Fibroblast of mammary gland (primary cell): ENCODE data around the gene RNASE4.

Source experiments
- DNase-seq: peaks from one replicate; pipeline ENCODE4 v3.0.0-alpha.2; 2010; ENCODE audit warnings: low read depth
- H3K4me3 ChIP-seq: 2 replicates; pipeline ENCODE4 v1.5.1; 2011; ENCODE audit warnings: low read depth, mild to moderate bottlenecking, low read length, moderate library complexity; ENCODE audit not compliant: control insufficient read depth
- TF ChIP-seq, protein P1 (sequence below): conservative IDR thresholded peaks from 2 replicates; pipeline ENCODE4 v1.5.1; 2011; ENCODE audit warnings: low read depth, low read length, inconsistent platforms; ENCODE audit not compliant: control insufficient read depth, insufficient read depth

The RNASE4 gene

DNA sequence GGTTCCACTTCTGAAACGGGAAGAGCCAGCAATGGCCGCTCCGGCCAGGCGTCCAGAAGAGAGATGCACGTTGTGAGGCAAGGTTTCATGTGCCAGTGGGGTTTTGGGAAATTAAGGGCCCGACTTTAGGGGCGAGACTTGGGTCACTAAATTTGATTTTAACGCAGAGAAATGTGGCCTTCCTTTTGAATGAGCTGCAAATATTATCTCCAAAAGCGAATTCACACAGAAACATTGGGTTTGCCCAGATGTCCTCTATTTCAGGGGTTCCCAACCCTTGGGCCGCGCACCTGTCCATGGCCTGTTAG, 2.3 kb upstream of the RNASE4 start:
- peak overlapping the region; percentile 88 for H3K4me3 ChIP-seq
- TF ChIP-seq, protein P1, sequence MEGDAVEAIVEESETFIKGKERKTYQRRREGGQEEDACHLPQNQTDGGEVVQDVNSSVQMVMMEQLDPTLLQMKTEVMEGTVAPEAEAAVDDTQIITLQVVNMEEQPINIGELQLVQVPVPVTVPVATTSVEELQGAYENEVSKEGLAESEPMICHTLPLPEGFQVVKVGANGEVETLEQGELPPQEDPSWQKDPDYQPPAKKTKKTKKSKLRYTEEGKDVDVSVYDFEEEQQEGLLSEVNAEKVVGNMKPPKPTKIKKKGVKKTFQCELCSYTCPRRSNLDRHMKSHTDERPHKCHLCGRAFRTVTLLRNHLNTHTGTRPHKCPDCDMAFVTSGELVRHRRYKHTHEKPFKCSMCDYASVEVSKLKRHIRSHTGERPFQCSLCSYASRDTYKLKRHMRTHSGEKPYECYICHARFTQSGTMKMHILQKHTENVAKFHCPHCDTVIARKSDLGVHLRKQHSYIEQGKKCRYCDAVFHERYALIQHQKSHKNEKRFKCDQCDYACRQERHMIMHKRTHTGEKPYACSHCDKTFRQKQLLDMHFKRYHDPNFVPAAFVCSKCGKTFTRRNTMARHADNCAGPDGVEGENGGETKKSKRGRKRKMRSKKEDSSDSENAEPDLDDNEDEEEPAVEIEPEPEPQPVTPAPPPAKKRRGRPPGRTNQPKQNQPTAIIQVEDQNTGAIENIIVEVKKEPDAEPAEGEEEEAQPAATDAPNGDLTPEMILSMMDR: no peak
- no peak for DNase-seq

DNA sequence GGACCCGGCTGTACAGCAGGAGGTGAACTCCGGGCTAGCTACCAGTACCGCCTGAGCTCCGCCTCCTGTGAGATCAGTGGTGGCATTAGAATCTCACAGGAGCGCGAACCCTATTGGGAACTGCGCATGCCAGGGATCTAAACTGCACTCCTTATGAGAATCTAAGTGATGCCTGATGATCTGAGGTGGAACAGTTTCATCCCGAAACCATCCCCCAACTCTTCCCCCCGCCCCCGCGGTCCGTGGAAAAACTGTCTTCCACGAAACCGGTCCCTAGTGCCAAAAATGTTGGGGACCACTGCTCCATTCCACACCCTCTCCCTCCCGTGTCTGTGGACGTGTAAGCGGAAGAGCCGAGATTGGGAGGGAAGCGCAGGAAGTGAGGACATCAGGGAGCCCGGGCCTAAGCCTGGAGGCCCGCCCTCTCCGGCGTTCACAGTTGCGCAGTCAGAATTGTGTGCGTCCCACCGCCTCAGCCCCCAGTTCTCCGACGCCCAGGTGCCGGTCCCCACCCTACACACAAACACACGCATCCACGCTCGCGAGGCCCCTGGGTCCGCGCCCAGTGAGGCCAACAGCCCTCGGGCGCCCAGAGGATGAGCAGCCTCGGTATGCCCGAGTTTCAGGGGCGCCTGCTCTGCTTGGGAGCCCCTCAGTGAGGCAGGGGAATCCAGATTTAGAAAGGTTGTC, 1.8 kb upstream of the RNASE4 start:
- TF ChIP-seq, protein P1: no peak
- peak overlapping the region; percentile 88 for H3K4me3 ChIP-seq
- DNase-seq: peak; percentile 91

DNA sequence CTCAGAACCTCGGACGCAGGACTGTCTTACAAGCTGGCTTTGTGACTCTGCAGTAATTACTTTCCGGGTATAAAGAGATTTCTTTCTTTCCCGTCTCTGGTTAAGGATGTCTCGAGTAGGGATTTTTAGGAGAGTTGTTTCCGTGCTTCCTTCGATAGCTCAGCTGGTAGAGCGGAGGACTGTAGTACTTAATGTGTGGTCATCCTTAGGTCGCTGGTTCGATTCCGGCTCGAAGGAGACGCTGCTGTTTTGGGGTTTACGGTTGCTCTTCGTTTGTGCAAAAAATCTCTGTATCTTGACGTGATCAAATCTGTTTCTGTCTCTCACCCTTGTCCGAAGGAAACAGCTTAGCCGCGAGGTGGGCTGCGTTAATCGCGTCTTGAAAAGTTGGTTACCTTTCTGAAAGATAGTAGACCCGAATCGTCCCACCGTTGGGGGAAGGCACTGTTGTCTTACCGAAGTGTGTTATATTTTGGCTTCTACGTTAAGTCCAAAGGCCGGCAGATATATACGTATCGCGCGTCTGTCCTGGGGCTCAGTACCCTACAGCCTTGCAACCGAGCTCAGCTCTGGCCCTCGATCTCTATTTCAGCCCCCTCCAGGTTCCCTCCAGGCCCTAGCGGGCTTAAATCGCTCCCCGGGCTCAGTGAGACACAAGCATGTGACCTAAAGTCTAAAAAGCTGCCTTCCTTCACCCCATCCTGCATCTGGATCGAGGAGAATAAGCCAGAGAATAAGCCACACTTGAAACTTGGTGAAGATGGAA, 1.1 kb upstream of the RNASE4 start:
- DNase-seq: peak; percentile 95
- TF ChIP-seq, protein P1: no peak
- peak overlapping the region; percentile 88 for H3K4me3 ChIP-seq

DNA sequence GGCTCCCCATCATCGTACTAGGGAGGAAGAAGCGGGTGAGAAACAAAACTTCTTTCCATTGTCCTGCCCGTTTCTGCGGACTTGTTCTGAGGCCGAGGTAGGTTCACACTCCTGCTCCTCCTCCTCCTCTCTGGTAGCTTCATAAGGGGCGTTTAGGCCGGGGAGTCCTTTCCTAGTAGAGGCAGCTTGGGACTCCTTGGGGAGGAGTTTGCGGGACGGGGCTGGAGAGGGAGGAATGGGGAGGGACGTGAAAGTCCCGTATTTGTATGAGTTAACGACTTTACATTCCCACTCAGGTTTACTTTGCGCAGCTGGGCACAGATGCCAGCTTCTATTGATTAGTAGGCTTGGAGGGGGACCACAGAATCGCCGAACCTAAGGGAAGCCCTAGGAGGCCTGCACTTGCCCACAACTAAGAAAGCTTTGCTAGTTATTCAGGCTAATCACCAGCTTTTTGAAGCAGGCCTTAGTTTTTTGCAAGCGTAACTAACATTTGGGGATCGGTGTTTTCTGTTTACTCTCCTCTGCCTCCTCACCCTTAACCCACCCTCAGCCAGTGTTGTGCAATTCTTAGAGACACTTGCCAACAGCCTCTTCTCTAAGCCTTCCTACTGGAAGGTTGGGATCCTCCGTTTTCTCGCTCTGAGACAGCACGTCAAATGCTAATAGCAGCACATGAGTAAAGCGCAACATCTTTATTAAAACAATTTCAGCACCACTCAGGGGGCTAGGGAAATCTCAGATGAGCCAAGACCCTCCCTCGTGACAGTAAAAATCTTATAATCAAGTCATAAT, 499 bp downstream of the RNASE4 start:
- peak; percentile 81 for DNase-seq
- TF ChIP-seq, protein P1: no peak
- peak overlapping the region; percentile 88 for H3K4me3 ChIP-seq

DNA sequence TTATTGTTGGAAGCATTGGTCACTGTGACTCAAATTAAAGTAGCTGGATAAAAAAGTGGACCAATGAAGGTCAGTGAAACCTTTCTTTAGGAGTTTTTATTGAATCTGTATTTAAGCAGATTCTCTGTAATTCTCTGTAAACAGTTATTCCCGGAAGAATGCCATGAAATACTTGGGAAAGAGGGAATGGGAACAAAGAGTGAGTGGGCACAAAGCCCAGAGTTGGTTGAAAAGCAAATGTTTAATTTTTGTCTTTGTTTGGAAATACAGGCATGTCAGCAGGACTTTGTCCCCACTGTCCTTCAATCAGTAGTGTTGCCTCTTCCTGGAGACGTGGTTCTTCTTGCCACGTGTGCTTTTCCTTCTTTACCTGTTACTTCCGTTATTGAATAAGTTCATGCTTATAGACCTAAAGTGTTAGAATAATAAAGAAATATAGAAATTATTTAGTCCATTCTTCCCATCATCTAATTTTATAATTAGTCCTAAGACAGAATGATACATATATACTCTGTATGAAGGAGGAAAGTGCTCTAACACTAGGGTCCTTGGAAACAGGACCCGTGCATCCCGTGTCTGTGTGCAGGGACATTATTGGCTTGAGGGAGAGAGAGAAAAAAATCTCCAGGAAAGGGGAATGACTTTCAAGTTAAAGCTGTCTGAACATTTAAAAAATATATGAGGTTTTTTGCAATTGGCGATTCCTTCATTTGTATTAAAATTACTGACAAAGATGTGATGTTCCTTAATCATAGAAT, 2.2 kb downstream of the RNASE4 start:
- no peak for DNase-seq
- TF ChIP-seq, protein P1: no peak
- H3K4me3 ChIP-seq: no peak overlapping the region
